Activated CD8-positive, alpha-beta memory T cell treated with anti-CD3 and anti-CD28 coated beads, Interleukin-2, amount 50 U/mL, for 24 hours (primary cell): ENCODE results near the gene ASAP2.

Source experiments
- DNase-seq: peaks from one replicate; pipeline ENCODE4 v3.0.0-alpha.2; 2020; ENCODE audit errors: extremely low read depth

The ASAP2 gene

DNA sequence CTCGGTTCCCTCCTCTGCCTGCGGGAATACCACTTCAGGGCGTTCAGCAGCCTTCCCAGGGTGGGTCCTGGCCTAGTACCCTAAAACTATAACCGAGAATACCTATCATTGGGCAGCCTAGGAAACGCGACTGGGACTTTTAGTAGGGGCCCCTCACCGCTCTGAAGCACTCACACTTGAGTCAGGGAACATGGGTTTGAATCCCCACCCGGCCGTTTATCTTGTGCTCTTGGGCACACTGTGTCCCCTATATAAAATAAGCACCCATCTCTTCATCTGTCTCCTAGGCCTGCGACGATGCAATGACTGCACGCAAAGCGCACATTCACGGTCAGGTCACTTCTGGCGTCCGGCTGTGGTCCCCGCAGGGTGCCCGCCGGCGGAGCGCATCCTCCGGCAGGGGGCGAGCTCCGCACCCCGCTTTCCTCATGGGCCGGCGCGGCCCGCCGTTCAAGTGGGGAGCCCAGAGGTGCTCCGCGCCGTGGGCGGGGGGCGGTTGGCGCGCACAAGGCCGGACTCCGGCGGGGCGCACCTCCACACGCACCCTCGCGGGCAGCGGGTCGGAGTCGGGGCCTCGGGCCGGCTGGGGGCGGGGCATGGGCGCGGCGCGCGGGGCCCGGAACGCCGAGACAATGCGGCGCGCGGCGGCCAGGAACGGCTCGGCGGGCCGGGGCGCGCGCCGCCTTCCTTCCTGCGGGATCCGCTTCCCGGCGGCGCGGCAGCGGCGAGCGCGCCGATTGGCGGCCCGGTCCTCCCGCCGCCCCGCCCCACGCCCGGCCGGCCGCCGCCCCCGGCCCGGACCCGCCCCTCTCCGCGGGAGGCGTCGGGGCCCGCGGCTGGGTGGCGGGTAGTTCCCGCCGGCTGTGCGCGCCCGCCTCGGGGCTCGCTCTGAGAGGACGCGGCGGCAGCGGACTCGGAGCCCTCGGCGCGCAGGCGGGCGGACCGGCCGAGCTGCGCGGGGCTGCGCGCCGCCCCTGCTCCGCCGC is at the start of gene ASAP2:
Gene ASAP2 (plus strand): TSS at position 850 of the 986 bp plus-strand sequence. CDS start 293 bp downstream, outside the sequence.
- DNase-seq = no peak

DNA sequence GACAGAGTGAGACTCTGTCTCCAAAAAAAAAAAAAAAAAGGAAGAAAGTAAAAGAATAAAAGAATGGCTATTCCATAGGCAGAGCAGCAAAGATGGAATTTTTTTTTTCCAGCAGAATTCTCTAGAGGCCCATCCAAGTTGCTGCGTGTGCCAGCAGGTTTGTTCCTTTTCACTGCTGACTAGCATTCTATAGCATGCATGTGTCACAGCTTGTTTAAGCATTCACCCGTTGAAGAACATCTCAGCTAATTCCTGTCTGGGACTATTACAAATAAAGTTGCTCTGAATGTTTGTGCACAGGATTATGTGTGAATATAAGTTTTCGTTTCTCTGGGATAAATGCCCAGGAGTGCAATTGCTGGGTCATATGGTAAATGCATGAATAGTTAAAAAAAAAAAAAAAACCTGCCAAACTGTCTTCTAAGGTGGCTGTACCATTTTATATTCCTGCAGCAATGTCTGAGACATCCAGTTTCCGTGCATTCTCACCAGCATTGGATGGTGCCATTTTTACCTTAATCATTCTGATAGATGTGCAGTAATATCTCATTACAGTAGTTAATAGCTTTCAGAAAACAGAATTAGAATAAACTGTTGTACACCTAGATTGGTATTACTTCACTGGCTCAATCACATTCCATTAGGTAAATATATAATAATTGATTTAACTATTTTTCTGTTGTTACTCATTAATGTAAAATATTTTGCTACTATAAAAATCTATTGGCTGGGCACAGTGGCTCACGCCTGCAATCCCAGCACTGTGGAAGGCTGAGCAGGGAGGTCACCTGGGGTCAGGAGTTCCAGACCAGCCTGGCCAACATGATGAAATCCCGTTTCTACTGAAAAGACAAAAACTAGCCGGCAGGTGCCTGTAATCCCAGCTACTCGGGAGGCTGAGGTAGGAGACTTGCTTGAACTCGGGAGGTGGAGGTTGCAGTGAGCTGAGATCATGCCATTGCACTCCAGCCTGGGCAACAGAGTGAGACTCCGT is 47.5 kb upstream of the ASAP2 start:
- no peak for DNase-seq

DNA sequence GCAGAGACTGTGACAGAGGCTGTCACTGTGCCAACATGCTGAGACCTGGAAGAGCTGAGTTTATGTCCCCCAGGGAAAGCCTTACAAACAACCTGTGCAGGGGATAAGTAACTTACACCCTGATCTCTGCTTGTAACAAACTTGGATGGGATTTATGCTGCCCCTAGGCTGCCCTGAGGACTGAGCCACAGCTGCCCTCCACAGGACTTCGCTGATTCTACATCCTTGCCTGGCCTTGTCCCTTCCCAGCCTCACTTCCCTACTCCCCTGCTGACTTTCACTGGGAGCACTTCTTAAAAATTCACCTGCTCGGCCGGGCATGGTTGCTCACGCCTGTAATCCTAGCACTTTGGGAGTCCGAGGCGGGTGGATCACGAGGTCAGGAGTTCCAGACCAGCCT is 45.9 kb upstream of the ASAP2 start:
- no peak for DNase-seq

DNA sequence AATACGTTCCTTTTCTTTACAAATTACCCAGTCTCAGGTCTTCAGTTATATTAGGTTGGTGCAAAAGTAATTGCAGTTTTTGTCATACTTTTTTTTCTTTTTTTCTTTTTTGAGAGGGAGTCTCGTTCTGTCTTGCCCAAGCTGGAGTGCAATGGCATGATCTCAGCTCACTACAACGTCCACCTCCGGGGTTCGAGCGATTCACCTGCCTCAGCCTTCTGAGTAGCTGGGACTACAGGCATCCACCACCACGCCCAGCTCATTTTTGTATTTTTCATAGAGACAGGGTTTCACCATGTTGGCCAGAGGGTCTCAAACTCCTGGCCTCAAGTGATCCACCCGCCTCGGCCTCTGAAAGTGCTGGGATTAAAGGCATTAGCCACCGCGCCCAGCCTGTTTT is 43.8 kb upstream of the ASAP2 start:
- no peak for DNase-seq

DNA sequence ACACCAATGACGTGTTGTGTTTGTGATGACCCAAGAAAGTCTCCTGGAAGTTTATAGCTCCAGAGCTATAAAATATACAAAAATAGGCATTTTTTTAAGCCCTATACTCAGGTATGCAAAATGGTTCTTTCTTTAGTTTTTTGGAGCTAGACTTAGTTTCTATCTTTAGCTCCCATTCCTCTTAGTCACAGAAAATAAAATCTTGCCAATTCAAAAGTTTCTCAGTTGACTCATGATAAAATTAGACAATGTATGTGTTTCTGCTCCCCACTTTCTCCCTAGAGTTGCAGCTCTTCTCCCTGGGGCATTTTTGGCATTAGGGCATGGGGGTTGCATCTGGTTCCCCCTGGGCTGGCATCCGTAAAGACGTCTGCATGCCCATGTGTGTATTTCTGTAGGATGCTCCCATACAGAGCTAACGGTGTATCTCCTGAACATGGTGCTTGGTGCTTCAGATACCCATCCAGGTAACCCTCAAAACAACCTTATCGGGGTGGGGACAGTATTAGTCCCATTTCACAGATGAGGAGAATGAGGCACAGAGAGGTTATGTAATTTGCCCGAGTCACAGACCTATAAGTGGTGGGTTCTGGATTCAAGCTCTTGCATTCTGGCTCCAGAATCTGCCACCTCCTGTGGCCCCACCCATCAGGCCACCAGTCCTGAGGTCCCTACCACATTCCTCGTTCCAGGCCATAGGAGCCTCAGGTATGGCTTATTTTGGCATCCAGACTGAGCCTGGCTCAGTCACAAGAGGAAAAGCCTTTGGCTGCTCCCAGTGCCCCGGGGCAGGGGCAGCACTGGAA is 43.1 kb upstream of the ASAP2 start:
- no peak for DNase-seq

DNA sequence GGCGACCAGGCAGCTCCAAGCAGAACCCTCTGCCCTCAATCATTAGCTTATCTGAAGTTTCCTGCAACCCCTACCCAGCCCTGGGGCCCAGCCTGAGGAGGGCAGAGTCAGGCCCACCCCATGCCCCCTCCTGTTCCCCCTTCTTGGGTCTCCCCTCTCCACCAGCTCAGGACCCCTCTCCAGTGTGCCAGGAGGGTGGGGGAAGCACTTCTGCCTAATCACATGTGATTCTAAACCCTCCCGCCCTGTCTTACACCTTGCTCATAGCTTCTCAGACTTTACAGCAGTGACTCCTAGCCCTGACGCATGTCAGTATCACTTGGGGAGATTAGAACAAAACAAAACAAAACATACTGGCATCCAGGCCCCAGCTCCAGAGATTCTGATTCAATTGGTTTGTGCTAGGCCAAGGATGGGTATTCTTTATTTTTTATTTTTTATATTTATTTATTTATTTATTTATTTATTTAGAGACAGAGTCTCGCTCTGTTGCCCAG is 42.5 kb upstream of the ASAP2 start:
- DNase-seq = no peak

DNA sequence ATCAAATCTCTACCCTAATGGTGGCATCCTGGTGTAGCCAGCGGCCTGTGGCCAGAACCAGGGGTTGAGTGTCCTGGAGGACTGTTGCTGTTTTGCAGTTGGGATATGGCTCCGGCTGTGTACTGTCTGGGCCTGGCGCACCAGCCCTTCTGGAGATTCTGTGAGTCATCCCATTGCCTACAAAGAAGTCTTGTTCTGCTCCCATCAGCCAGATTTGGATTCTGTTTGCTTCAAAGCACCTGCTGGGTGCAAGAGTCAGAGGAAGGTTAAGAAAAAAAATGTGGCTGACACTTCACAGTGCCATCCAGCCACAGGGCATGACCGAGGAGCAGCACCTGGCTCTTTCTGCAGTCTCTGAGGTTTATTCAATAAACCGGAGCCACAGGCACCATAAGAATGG is 41.0 kb upstream of the ASAP2 start:
- DNase-seq = no peak

DNA sequence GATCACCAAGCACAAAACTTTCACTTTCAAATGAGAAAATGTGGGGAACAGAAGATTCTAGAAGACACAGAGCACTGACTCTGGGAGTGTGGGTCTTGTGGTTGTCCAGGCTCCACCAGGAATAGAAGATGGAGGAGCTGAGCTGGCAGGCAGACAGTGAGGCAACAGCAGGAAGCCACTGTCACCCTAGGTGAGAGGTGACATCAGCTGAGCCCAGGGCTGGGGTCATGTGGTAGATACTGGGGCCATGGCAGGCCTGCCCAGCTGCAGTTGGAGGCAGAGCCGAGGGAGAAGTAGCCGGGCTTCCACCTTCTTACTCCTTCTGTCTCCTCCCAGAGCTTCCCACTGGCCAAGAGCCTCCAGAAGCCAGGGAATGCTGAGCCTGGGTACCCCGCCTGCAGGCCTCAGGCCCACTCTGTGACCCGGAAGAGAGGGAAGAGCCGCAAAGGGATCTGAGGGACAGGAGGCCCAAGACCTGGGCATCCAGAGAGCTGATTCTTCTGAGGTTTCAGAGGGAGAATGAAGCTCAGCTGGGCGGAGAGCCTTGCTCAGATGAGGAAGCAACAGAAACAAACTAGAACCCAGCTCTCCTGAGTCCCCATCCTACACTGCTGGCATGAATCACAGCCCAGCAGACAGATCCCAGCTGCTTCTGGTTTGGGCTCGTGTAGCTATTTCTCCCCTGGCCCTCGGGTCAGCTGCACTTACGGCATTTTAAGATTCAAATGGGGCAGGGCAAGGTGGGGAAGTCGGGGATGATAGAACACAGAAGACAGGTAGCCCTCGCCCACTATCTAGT is 39.8 kb upstream of the ASAP2 start:
- DNase-seq = no peak

DNA sequence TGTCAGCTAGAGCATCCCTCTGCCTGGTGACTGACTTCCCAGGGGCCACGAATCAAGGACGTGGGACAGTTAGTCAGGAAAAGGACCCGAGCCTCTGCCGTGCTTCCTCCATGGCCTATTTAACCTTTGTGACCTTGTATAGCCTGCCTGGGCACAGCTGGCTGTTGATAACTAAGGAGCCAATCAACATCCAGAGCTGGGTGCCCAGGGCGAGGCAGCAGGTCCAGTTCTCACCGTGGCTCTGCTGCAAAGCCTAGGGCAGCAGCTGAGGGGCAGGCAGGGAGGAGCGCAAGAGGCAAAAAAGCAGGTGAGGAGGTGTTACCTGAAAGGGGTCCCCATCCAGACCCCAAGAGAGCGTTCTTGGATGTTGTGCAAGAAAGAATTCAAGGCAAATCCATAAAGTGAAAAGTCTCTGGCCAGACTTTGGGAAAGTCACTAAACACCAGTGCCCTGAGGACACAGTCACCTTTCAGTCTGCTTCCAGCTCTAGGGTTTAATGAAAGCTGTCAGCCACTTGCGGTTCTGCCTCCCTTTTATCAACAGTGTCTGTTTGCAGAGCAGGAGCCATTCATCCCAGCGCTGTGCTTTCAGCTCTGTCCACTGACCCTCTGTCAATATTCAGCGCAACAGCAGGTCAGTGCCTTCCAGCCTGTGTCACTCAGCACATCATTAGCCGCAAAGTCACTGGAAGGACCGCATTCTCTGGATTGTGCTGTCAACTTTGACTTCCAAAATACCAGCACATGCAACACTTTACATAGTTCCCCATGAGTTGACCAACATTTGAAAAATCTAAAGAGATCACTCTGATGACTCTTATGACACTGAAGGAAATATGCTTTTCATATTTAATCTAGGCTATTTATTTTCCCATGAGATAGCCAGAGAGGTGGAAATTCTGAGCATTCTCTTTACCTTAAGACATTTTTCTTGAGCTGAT is 38.6 kb upstream of the ASAP2 start:
- no peak for DNase-seq

DNA sequence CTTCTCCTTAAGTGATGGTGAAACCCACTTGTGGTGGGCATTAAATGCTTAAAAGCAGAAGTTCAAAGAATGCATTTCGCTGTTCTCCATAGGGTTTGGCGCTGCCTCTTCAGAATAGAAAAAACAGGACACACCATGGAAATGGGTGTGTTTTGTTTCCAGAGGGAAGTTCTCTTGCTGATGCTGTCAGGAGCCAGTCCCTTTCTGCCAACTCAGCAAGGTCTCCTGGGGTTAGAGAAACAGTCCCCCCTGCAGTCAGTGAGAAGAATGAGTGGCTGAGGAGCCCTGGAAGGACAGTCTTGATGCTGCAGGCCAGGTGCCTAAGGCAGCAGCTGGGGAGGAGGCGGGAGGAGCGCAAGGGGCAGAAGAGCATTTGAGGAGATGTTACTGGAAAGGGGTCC is 37.8 kb upstream of the ASAP2 start:
- no peak for DNase-seq

DNA sequence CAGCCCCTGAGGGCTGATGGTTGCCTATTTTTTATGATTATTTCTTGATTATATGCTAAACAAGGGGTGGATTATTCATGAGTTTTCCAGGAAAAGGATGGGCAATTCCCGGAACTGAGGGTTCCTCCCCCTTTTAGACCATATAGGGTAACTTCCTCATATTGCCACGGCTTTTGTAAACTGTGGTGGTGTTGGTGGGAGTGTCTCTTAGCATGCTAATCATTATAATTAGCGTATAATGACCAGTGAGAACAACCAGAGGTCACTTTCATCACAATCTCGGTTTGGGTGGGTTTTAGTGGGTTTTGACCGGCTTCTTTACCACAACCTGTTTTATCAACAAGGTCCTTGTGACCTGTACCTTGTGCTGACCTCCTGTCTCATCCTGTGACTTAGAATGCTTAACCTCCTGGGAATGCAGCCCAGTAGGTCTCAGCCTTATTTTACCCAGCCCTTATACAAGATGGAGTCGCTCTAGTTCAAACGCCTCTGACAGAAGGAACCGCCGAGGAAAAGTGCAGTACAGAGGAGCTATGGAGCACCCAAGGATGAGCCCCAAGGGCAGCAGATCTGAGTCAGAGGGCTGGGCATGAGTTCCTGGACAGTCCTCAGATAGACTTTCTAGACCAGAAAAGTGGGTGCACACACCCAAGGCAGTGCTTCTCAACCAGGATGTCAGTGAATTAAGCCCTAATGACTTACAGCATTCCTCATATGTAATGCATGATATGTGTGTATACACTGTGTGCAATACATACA is 37.1 kb upstream of the ASAP2 start:
- DNase-seq = no peak

DNA sequence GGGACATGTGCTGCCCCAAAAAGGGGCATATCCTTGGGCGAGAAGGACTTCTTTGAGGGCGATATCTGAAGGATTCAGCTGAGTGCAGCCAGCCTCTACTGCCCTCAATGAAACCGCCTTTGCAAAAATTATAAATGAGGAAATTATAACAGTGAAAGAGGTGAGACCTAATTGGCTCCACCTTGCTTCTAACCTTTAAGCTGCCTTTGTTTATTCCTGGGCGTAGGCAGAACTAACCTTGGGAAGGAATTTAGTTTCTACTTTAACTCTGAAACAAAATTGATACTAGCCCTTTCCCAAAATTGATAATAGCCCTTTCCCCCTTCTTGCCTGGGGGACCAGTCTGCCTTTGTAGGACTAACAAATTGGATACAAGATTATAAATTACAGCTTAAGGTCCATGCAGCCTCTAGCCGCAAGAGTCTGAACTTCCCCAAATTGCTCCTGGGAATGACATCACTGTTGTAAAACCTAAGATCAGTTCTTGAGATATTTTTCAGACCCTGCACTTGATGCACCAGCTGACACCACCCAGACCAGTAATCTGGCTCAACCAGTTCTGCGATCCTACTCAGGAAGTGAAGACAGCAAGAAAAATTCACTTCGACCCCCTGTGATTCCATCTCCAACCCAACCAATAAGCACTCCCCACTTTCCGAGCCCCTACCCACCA is 36.0 kb upstream of the ASAP2 start:
- no peak for DNase-seq

DNA sequence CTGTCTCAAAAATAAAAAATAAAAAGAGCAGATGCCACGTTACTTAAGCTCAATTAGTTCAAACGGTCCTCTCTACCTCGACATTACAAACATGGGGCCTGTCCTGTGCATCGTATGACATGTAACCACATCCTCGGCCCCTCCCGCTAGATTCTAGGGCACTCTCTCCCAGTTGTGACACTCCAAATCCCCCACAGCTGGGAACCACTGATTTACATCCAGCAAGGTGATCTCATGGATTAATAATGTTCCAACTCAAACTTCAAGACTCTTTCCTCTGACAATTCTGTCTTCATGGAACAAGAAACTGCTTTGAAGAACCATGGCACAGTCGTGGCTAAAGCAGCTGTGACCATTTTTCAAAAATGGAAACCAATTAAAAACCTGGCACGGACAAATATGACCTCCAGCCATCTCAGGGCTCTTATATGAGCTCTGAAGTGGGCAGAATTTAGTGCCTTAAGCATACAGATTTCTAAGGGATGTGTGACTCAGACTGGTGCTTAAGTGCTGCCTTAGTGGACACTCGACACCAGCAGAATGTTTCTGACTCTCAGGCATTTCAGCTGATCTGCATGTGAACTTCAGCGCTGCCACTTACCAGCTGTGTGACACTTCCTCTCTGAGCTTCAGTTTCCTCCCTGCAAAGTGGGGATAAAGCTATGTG is 31.7 kb upstream of the ASAP2 start:
- no peak for DNase-seq

DNA sequence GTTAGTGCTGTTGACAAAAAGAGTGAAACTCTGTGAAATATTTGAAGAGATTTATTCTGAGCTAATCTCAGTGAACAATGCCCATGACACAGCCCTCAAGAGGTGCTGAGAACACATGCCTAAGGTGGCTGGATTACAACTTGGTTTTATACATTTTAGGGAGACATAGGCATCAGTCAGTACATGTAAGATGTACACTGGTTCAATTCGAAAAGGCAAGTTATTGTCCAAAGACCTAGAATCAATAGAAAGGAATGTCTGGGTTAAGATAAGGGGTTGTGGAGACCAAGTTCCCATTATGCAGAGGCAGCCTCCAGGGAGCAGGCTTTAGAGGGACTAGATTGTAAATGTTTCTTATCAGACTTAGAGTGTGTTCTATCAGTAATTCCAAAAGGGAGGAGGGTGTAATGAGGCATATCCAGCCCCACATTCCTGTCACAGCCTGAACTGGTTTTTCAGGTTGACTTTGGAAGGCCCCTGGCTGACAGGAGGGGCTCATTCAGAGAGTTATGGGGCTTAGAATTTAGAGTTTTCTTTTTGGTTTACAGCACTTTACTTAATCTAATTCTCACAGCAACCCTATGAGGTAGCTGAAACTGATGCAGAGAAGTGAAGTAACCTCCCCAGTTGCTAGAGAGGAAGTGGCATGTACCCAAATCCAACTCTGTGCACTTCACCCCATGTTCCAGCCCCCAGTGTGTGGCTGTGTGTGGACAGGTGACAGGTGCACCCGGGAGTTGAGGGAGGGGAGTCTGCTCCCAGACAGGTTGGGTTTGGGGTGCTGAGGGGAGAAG is 28.3 kb upstream of the ASAP2 start:
- no peak for DNase-seq

DNA sequence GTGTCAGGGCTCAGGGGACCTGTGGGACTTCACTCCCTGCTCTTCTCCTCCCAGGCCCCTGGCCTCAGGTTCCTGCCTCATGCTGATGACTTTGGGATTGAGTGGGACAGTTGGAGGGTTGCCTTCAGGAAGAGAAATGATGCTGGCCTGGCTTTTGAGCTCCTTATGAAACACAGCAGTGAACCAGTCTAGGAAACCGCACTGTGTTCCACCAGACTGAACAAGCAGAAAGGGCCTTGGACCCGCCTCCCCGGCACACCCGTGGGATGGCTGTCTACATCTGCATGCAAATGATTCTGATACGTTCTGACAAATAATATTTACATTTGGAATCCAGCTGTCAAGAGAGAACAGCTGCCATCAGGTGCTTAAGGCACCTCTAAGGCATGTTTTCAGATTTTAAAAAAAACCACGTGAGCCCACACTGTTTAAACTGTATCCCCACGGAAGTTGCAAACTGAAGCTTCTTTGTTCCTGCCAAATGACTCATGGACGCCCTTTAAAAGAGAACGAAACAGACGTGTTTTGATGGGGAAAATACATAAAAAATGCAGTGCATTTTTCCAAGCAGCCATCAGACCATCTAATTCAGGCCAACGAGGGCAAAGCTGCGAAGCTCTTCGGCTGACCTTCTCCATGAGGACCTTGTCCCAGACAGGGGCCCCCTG is 27.6 kb upstream of the ASAP2 start:
- DNase-seq = no peak

DNA sequence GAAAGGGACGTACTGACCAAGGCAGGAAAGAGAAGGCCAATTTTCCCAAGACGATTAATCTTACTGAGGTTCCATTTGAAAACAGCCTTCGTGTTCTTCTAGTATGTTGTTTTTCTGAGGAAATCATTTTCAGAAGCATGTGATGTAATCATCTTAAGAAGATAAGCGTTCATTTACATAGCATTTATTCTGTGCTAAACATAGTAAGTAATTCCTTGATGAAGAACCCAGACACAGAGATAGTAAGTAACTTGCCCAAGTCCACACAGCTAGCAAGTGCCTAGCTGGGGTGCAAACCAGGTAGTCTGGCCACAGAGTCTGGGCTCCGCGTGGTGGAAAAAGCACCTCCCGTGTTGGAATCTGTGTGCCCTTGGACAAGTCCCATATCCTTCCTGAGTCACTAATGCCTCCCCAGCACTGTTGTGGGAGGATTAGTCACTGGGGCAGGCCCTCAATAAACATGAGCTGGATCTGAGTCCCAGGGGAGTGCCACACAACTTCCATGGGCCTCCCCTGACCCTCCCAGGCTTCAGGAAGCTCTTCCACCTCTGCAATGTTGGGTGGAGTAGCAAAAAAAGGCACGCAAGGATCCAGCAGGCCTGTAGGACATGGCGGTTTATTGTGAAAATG is 26.9 kb upstream of the ASAP2 start:
- DNase-seq = no peak
